GM12878 (cell line): ENCODE data around the gene PSMG3. TPM values are rescaled to one million over a fixed set of nuclear protein-coding genes. Genes with fewer than 3 reads are reported as not detected.
A peak's percentile ranks its signal among the peaks of the same experiment; 100 is the strongest.

Experiments
- ATAC-seq: fragments of 200-7000 bp; cut with Tn5 transposase; 3 replicates; pipeline ENCODE4 v1.9.1; 2020; ENCODE audit warnings: mild to moderate bottlenecking, moderate library complexity
- BruUV-seq: library from RNA; stranded (reverse); fragments of 400-500 nt; replicated peaks from 2 replicates; lab custom pipeline; 2021; lab: Mats Ljungman, UMichigan
- CTCF ChIA-PET: fragments of 300-600 bp; sonication (Branson Sonifier 250); formaldehyde crosslinking; extraction: SDS; loops from one replicate; lab custom pipeline; 2021; ENCODE audit warnings: inconsistent platforms; lab: Yijun Ruan, JAX
- POLR2A ChIA-PET: fragments of 350-600 bp; formaldehyde crosslinking; extraction: SDS; loops from one replicate; lab custom pipeline; 2021; ENCODE audit warnings: inconsistent platforms; lab: Charles Lee
- RAD21 ChIA-PET: fragments of 300-600 bp; sonication (Branson Sonifier 250); formaldehyde crosslinking; loops from one replicate; lab custom pipeline; 2023; ENCODE audit warnings: antibody characterized with exemption; ENCODE audit not compliant: unreplicated experiment; lab: Charles Lee
- SMC1A ChIA-PET: fragments of 300-600 bp; sonication (Branson Sonifier 250); formaldehyde crosslinking; loops from one replicate; lab custom pipeline; 2023; ENCODE audit not compliant: unreplicated experiment, uncharacterized antibody; lab: Charles Lee
- DNase-seq: peaks from one replicate; pipeline ENCODE4 v3.0.0-alpha.2; 2011; ENCODE audit warnings: low read depth, low spot score
- FAIRE-seq: peaks from 3 replicates; lab custom pipeline; 2011; peaks lifted over from hg19 to GRCh38; lab: Jason Lieb, UNC
- H2AFZ ChIP-seq: 2 replicates; pipeline ENCODE4 v1.6.0; 2011; ENCODE audit warnings: low read depth, low read length, control low read depth; ENCODE audit not compliant: control insufficient read depth
- H3K27ac ChIP-seq: 2 replicates; pipeline ENCODE4 v1.5.1; 2011; ENCODE audit warnings: control low read depth; ENCODE audit not compliant: control insufficient read depth, insufficient read depth
- H3K27me3 ChIP-seq, 2 experiments: replicated peaks in 1 of 2; 2 replicates each; pipeline versions ENCODE4 v1.6.0 to v1.6.1; 2011; ENCODE audit warnings: low read length in 1 of 2; ENCODE audit not compliant: control insufficient read depth in 2 of 2, insufficient read depth in 2 of 2
- H3K36me3 ChIP-seq, 2 experiments: 2 replicates each; pipeline ENCODE4 v1.5.1; 2011; ENCODE audit warnings: low read length in 1 of 2; ENCODE audit not compliant: control insufficient read depth in 2 of 2, insufficient read depth in 2 of 2
- H3K4me1 ChIP-seq: 2 replicates; pipeline ENCODE4 v1.6.1; 2011; ENCODE audit warnings: mild to moderate bottlenecking, low read length, moderate library complexity, mixed read lengths; ENCODE audit not compliant: control insufficient read depth, insufficient read depth
- H3K4me2 ChIP-seq: 2 replicates; pipeline ENCODE4 v1.6.0; 2011; ENCODE audit warnings: control low read depth; ENCODE audit not compliant: control insufficient read depth, insufficient read depth
- H3K4me3 ChIP-seq: fragments of 200-600 bp; sonication (generic); 2 replicates; pipeline ENCODE4 v1.5.1; 2016
- H3K79me2 ChIP-seq: 2 replicates; pipeline ENCODE4 v1.6.0; 2011; ENCODE audit warnings: low read length; ENCODE audit not compliant: control insufficient read depth, insufficient read depth
- H3K9ac ChIP-seq: 2 replicates; pipeline ENCODE4 v1.8.0; 2011; ENCODE audit warnings: low read length, control low read depth, mixed read lengths; ENCODE audit not compliant: control insufficient read depth, insufficient read depth
- H3K9me3 ChIP-seq: replicated peaks from 3 replicates; pipeline ENCODE4 v1.5.1; 2011; ENCODE audit warnings: mild to moderate bottlenecking, low read length; ENCODE audit not compliant: control insufficient read depth, insufficient read depth
- H4K20me1 ChIP-seq: 2 replicates; pipeline ENCODE4 v1.6.0; 2011; ENCODE audit not compliant: control insufficient read depth, insufficient read depth
- HCFC1 ChIP-seq: fragments of 150-350 bp; IDR thresholded peaks from 2 replicates; pipeline ENCODE4 v1.6.1; 2014; ENCODE audit warnings: low read length
- MYC ChIP-seq: IDR thresholded peaks from 2 replicates; pipeline ENCODE4 v1.6.1; 2011; ENCODE audit warnings: mild to moderate bottlenecking, low read length, moderate library complexity, inconsistent platforms; ENCODE audit not compliant: insufficient read depth, insufficient replicate concordance, insufficient read length, severe bottlenecking
- POLR2A ChIP-seq: IDR thresholded peaks from 2 replicates; pipeline ENCODE4 v1.6.1; 2011; ENCODE audit warnings: low read depth, mild to moderate bottlenecking, low read length
- PRDM15 ChIP-seq: fragments of 450-650 bp; formaldehyde crosslinking; IDR thresholded peaks from 2 replicates; pipeline ENCODE4 v1.4.0; 2020; ENCODE audit warnings: mild to moderate bottlenecking, moderate library complexity
- RAD51 ChIP-seq: fragments of 450-650 bp; IDR thresholded peaks from 2 replicates; pipeline ENCODE4 v1.6.1; 2016; ENCODE audit warnings: moderate library complexity, mild to moderate bottlenecking, inconsistent platforms
- WRNIP1 ChIP-seq: IDR thresholded peaks from 2 replicates; pipeline ENCODE4 v1.6.1; 2011; ENCODE audit warnings: low read depth, low read length, improper control_type of control experiment, borderline replicate concordance
- ZNF274 ChIP-seq: IDR thresholded peaks from one replicate; pipeline ENCODE4 v1.8.0; 2011; ENCODE audit not compliant: insufficient read length, insufficient read depth
- WGBS: methylation state at CpG from one replicate; pipeline ENCODE4 v1.1.6; 2016; ENCODE audit warnings: low lambda C conversion rate; ENCODE audit not compliant: insufficient replicate concordance, insufficient coverage; ENCODE audit errors: missing lambda C conversion rate; 5-methylcytosine and 5-hydroxymethylcytosine counted together
- in situ Hi-C: fragments of 300-500 bp; cut with MboI; formaldehyde crosslinking; loops from 9 replicates; pipeline ENCODE4 v1.14.3; 2018; ENCODE audit warnings: mixed read lengths
- intact Hi-C: fragments of 100-400 bp; cut with micrococcal nuclease; formaldehyde crosslinking; loops from one replicate; pipeline ENCODE4 v1.14.2; 2022; ENCODE audit not compliant: unreplicated experiment
- polyA plus RNA-seq, 11 experiments: library from polyadenylated mRNA; depleted of rRNA in 4 of 11; unstranded in 6 of 11; stranded (reverse) in 5 of 11; fragments of >200 nt; fragmentation: Nextera tagmentation in 4 of 11; fragmentation: Illumina TruSeq in 1 of 11; extraction: Ambion mirVana in 4 of 11; extraction: Trizol in 1 of 11; gene quantifications; 1 replicate in 1 of 11; 2 replicates in 10 of 11; pipeline versions ENCODE4 v1.2.1 to v1.2.3, GENCODE V29; 2011 to 2016; ENCODE audit warnings: inconsistent platforms in 2 of 11, missing spikeins in 2 of 11, low read depth in 1 of 11
- total RNA-seq, 4 experiments: library from RNA; depleted of rRNA in 3 of 4; stranded (reverse); fragments of >200 nt in 3 of 4; fragmentation: Illumina TruSeq in 1 of 4; extraction: Trizol in 1 of 4; gene quantifications; 2 replicates each; pipeline versions ENCODE4 v1.2.1 to v1.2.3, GENCODE V29; 2013 to 2021

PSMG3 gene
- total and polyA plus RNA-seq, 10 of the 15 experiments (the other 5 are each of a cell fraction or from before 2014, with no cell fraction given): 23.9 to 115 (median 60.6) TPM

- RAD21 ChIA-PET: no interaction called here
Measured at GRCh38 chr7:1539181-1539881, 30.5 kb downstream of the PSMG3 start.

More at GRCh38 chr7:1539181-1539881, 30.5 kb downstream of the PSMG3 start:
- peaks cover 3 to 21% of the 10 kb centered on the region in 2 experiments; a peak in 3 of 4 replicates for H3K36me3 ChIP-seq
- no peak overlapping the region for H3K4me2 ChIP-seq
- H2AFZ ChIP-seq: no peak overlapping the region
- CTCF ChIA-PET: no interaction called here
- WGBS: 93% methylated on average over 35 of the region's 36 CpGs
- no peaks in the 10 kb centered on the region for H3K9me3 ChIP-seq
- in situ Hi-C loops (no loop called here), intact Hi-C loops (no loop called here)
- TF ChIP-seq PRDM15 (CRISPR knock-in tag) (no peak), WRNIP1 (no peak), POLR2A (0 out of 2 replicates have a peak, but pooled peaks have one; percentile 48), HCFC1 (no peak), ZNF274 (no peak), MYC (no peak), RAD51 (no peak)
- no peaks in the 10 kb centered on the region; the same call in 1 of the 2 replicates for H4K20me1 ChIP-seq
- H3K79me2 ChIP-seq: peaks cover 9% of the 10 kb centered on the region
- ATAC-seq (no peak), DNase-seq (no peak), FAIRE-seq (no peak)
- no peaks in the 10 kb centered on the region for H3K27me3 ChIP-seq
- no peak overlapping the region for H3K9ac ChIP-seq
- no peak overlapping the region for H3K4me3 ChIP-seq
- POLR2A ChIA-PET: no interaction called here
- H3K4me1 ChIP-seq: 0 out of 2 replicates have a peak, but pooled peaks cover 2% of the 10 kb centered on the region
- no peak overlapping the region for H3K27ac ChIP-seq
- SMC1A ChIA-PET: no interaction called here
- BruUV-seq: no TSS peak
